Naive thymus-derived CD8-positive, alpha-beta T cell (primary cell): ENCODE measurements around the gene BFSP1. TPM values are rescaled to one million over a fixed set of nuclear protein-coding genes. Genes with fewer than 3 reads are reported as not detected.
A peak's percentile ranks its signal among the peaks of the same experiment; 100 is the strongest.

Experiments
- ATAC-seq, 2 donors: fragments of 150-1000 bp; cut with Tn5 transposase in 1 of 2; sonication (Bioruptor Pico), chemical (Tn5 transposase) in 1 of 2; 1 replicate in 1 of 2; 2 replicates in 1 of 2; pipeline ENCODE4 v1.10.0; 2021; ENCODE audit warnings: mild to moderate bottlenecking in 2 of 2, moderate library complexity in 2 of 2
- POLR2A ChIA-PET: fragments of 350-600 bp; sonication (Branson Sonifier 250); formaldehyde crosslinking; loops from one replicate; lab custom pipeline; 2021; ENCODE audit warnings: antibody characterized with exemption; lab: Charles Lee
- DNase-seq, 10 donors: peaks; one replicate each; pipeline versions ENCODE4 v3.0.0 to v3.0.0-alpha.2; 2020 to 2022
- H3K27ac Mint-ChIP-seq, 10 donors: one replicate each; pipeline ENCODE4 v1.8.0; 2020 to 2022; ENCODE audit warnings: mild to moderate bottlenecking in 10 of 10, mixed read lengths in 10 of 10, moderate library complexity in 4 of 10, inconsistent platforms in 1 of 10
- H3K27me3 Mint-ChIP-seq, 5 donors: one replicate each; pipeline ENCODE4 v1.8.0; 2021 to 2022; ENCODE audit warnings: mixed read lengths in 5 of 5
- H3K36me3 Mint-ChIP-seq, 3 donors: one replicate each; pipeline ENCODE4 v1.8.0; 2020 to 2022; ENCODE audit warnings: mixed read lengths in 3 of 3, mild to moderate bottlenecking in 2 of 3, inconsistent platforms in 1 of 3
- H3K4me1 Mint-ChIP-seq, 4 donors: one replicate each; pipeline ENCODE4 v1.8.0; 2021 to 2022; ENCODE audit warnings: mixed read lengths in 4 of 4
- H3K4me3 Mint-ChIP-seq, 10 donors: one replicate each; pipeline ENCODE4 v1.8.0; 2020 to 2022; ENCODE audit warnings: mild to moderate bottlenecking in 10 of 10, mixed read lengths in 10 of 10, moderate library complexity in 6 of 10, inconsistent platforms in 1 of 10
- H3K9me3 Mint-ChIP-seq, 9 donors: one replicate each; pipeline ENCODE4 v1.8.0; 2020 to 2022; ENCODE audit warnings: mixed read lengths in 9 of 9, mild to moderate bottlenecking in 3 of 9, inconsistent platforms in 1 of 9, moderate library complexity in 1 of 9
- polyA plus RNA-seq, 3 donors: library from polyadenylated mRNA; unstranded; fragments of 300-500 nt; fragmentation: Illumina TruSeq; gene quantifications; one replicate each; pipeline ENCODE4 v1.2.3, GENCODE V29; 2021
- total RNA-seq, 8 experiments: library from RNA in 2 of 8; stranded (reverse) in 2 of 8; gene quantifications; one replicate each; pipeline ENCODE4 v1.2.3 and lab custom pipeline; 2021 to 2026

Gene BFSP1
- total and polyA plus RNA-seq, 5 experiments from 2014 or later = 1.8 TPM; not detected in 4

GRCh38 chr20:17500271-17500670 is 30.9 kb downstream of the BFSP1 start:
- H3K27me3 Mint-ChIP-seq = peaks cover 0 to 7% (median 0%) of the 10 kb centered on the region in 5 donors
- no peak overlapping the region for H3K4me3 Mint-ChIP-seq
- DNase-seq = peak in 1 of 10 donors; percentile 6
- H3K27ac Mint-ChIP-seq = no peak overlapping the region
- peaks cover 6 to 21% (median 15%) of the 10 kb centered on the region in 4 donors for H3K4me1 Mint-ChIP-seq
- POLR2A ChIA-PET = interaction anchor here (1.1 kb wide), 1 partner anchor 182 kb away, joined by 3 read pairs; the partner anchor contains the start of gene RRBP1
- no peaks in the 10 kb centered on the region for H3K36me3 Mint-ChIP-seq
- ATAC-seq = no peak
- no peaks in the 10 kb centered on the region for H3K9me3 Mint-ChIP-seq

DNA sequence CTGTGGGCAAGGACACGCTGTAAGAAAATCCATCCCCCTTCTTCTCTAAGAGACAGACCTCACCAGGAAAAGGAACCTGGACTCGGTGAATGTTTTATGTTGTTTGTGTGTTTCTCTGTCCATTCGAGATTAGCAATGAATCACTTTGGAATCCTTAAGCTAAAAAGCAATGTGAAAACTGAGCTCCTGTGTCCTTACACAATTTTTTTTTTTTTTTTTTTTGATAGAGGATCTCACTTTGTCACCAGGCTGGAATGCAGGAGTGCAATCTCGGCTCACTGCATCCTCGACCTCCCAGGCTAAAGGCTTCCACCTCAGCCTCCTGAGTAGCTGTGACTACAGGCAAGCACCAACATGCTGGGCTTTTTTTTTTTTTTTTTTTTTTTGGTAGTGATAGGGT is 32.1 kb downstream of the BFSP1 start:
- peaks cover 0 to 7% (median 0%) of the 10 kb centered on the region in 5 donors for H3K27me3 Mint-ChIP-seq
- POLR2A ChIA-PET = no interaction called here

GRCh38 chr20:17498641-17499040 is 32.5 kb downstream of the BFSP1 start:
- Mint-ChIP-seq H3K36me3 (no peaks in the 10 kb centered on the region), H3K27me3 (peaks cover 0 to 7% (median 0%) of the 10 kb centered on the region in 5 donors), H3K4me1 (peaks cover 0 to 5% (median 1%) of the 10 kb centered on the region in 4 donors), H3K4me3 (no peak overlapping the region), H3K9me3 (no peaks in the 10 kb centered on the region), H3K27ac (peak overlapping the region in 1 of 10 donors; percentile 35)
- ATAC-seq = no peak
- POLR2A ChIA-PET = no interaction called here
- DNase-seq = no peak

More for the DNA sequence above, 32.1 kb downstream of the BFSP1 start:
- no peaks in the 10 kb centered on the region for H3K36me3 Mint-ChIP-seq
- no peak overlapping the region for H3K4me3 Mint-ChIP-seq
- ATAC-seq (no peak), DNase-seq (no peak)
- H3K27ac Mint-ChIP-seq = no peak overlapping the region
- peaks cover 0 to 9% (median 5%) of the 10 kb centered on the region in 4 donors for H3K4me1 Mint-ChIP-seq
- H3K9me3 Mint-ChIP-seq = no peaks in the 10 kb centered on the region

DNA sequence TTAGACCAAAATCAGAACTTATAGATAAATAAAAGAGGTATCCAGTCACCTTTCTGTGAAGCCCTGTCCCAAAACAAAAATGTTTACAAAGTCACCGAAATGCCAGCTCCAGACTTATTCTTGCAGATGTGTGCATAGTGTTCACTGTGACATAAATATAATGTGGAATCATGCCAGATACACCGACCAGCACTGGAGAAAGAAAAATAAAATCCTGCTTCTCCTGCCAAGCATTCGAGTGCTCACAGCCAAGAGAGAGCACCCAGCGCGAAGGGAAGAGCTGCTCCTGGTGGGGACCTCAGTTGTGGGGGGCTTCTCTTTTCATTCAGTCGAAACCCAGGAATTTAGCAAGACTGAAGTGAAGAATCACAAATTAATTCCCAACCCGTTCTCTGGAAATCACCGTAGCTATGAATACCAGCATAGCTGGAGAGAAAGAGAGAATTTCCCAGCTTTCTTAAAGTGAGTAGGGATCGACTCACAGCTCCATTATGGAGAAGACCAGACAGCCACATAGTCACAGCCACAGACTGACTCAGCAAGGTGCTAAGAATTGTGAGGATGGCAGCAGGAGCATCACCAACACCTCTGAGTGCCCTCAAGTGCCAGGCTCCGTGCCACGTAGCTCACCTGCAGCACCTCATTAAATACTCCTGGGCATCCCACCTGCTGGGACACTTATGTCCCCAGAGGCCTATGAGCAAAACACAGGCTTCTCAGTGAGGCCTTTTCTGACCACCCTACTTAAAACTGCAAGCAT is 33.2 kb downstream of the BFSP1 start:
- POLR2A ChIA-PET = no interaction called here
- Mint-ChIP-seq H3K27me3 (peaks cover 0 to 7% (median 0%) of the 10 kb centered on the region in 5 donors), H3K4me3 (no peak overlapping the region), H3K4me1 (no peaks in the 10 kb centered on the region), H3K27ac (peak overlapping the region in 1 of 10 donors; percentile 35), H3K9me3 (no peaks in the 10 kb centered on the region), H3K36me3 (no peaks in the 10 kb centered on the region)
- no peak for ATAC-seq
- DNase-seq = peak in 1 of 10 donors; percentile 13

GRCh38 chr20:17495826-17496225 is 35.4 kb downstream of the BFSP1 start:
- peak in 1 of 10 donors; percentile 32 for DNase-seq
- Mint-ChIP-seq H3K4me3 (no peak overlapping the region), H3K27me3 (peaks cover 0 to 3% (median 0%) of the 10 kb centered on the region in 5 donors), H3K27ac (no peak overlapping the region), H3K9me3 (no peaks in the 10 kb centered on the region), H3K4me1 (no peaks in the 10 kb centered on the region), H3K36me3 (no peaks in the 10 kb centered on the region)
- ATAC-seq = no peak
- POLR2A ChIA-PET = interaction anchor here (0.7 kb wide), 1 partner anchor 435 kb away, joined by 3 read pairs; no protein-coding TSS in a partner anchor

DNA sequence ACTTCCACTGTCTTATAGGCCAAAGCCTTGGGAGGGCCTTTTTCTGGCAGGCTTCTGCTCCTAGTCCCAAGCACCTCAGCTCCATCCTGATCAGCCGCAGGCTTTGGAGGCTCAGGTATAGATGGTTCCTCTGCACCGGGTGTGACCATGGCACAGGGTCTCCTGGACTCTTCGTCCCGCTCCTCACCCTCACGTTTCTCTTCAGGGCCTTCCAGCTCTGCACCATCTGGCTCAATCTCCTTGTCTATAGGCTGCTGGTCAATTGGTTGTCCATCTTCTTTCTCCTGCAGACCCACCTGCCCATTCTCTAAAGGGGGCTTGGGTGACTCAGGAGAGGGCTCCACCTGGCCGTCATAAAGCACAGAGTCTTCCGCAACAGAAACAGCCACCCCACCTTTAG is 37.0 kb downstream of the BFSP1 start:
- Mint-ChIP-seq H3K4me1 (no peaks in the 10 kb centered on the region), H3K27ac (no peak overlapping the region), H3K27me3 (peaks cover 0 to 3% (median 0%) of the 10 kb centered on the region in 5 donors), H3K9me3 (no peaks in the 10 kb centered on the region), H3K36me3 (no peaks in the 10 kb centered on the region), H3K4me3 (no peak overlapping the region)
- POLR2A ChIA-PET = interaction anchor here (0.6 kb wide), 1 partner anchor 15 kb away, joined by 4 read pairs; no protein-coding TSS in a partner anchor
- ATAC-seq (no peak), DNase-seq (peak in 1 of 10 donors; percentile 38)

DNA sequence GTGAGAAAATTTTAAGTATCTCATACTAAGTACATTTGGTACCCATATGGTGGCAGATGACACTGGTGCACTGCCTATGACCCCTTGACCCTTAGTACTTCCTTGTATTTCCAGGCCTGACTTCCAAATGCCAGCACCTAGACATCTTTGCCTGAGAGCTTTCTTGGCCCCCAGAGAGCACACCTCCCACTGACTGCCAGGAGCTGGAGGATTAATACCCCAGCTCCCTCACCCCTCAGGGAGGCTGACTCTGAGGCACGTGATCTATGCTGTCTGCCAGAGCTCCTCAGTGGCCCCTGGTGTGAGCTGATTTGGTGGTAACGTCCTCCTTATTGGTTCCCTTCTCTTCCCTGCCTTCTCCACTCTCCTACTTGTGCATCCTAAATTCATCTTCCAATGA is 38.0 kb downstream of the BFSP1 start:
- POLR2A ChIA-PET = no interaction called here
- H3K27ac Mint-ChIP-seq = no peak overlapping the region
- H3K4me1 Mint-ChIP-seq = no peaks in the 10 kb centered on the region
- H3K4me3 Mint-ChIP-seq = no peak overlapping the region
- H3K36me3 Mint-ChIP-seq = no peaks in the 10 kb centered on the region
- peaks cover 0 to 3% (median 0%) of the 10 kb centered on the region in 5 donors for H3K27me3 Mint-ChIP-seq
- no peaks in the 10 kb centered on the region for H3K9me3 Mint-ChIP-seq
- no peak for ATAC-seq
- peak in 1 of 10 donors; percentile 3 for DNase-seq

GRCh38 chr20:17491488-17491887 is 39.7 kb downstream of the BFSP1 start:
- peak in 1 of 10 donors; percentile 9 for DNase-seq
- no peak for ATAC-seq
- H3K36me3 Mint-ChIP-seq = no peaks in the 10 kb centered on the region
- peaks cover 0 to 3% (median 0%) of the 10 kb centered on the region in 5 donors for H3K27me3 Mint-ChIP-seq
- H3K9me3 Mint-ChIP-seq = no peaks in the 10 kb centered on the region
- peak overlapping the region in 1 of 10 donors; percentile 35 for H3K27ac Mint-ChIP-seq
- no peak overlapping the region for H3K4me3 Mint-ChIP-seq
- POLR2A ChIA-PET = no interaction called here
- no peaks in the 10 kb centered on the region for H3K4me1 Mint-ChIP-seq

- no peaks in the 10 kb centered on the region for H3K36me3 Mint-ChIP-seq
- no peaks in the 10 kb centered on the region for H3K9me3 Mint-ChIP-seq
- H3K4me3 Mint-ChIP-seq = no peak overlapping the region
Observed at GRCh38 chr20:17491041-17491440, 40.1 kb downstream of the BFSP1 start.

DNA sequence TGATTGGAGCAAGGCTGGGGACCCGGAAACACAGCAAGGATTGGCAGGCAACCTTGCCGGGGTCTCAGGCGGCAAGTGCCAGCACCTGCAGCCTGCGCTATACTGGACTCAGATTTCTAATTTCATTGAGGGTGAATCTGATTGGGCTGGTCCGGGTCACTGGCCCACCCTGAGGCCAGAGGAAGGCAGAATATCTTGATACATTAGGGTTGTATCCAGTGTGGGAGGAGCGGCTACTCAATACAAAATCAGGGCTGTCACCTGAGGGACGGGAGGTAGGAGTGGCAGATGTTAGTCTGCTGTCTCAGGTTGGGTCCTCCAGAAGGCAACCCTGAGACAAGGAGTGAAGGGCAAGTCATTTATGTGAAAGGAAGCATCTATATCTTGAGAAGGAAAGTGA is 40.7 kb downstream of the BFSP1 start:
- no peak for ATAC-seq
- DNase-seq = peak in 1 of 10 donors; percentile 22
- Mint-ChIP-seq H3K27me3 (peaks cover 0 to 5% (median 0%) of the 10 kb centered on the region in 5 donors), H3K27ac (peak overlapping the region in 1 of 10 donors; percentile 23), H3K36me3 (no peaks in the 10 kb centered on the region), H3K9me3 (no peaks in the 10 kb centered on the region), H3K4me3 (no peak overlapping the region), H3K4me1 (no peaks in the 10 kb centered on the region)
- POLR2A ChIA-PET = no interaction called here

More at GRCh38 chr20:17491041-17491440, 40.1 kb downstream of the BFSP1 start:
- peak in 1 of 10 donors; percentile 15 for DNase-seq
- Mint-ChIP-seq H3K27ac (no peak overlapping the region), H3K4me1 (no peaks in the 10 kb centered on the region), H3K27me3 (peaks cover 0 to 4% (median under 1%) of the 10 kb centered on the region in 5 donors)
- POLR2A ChIA-PET = no interaction called here
- no peak for ATAC-seq

- no peaks in the 10 kb centered on the region for H3K4me1 Mint-ChIP-seq
- peaks cover 0 to 7% (median 0%) of the 10 kb centered on the region in 5 donors for H3K27me3 Mint-ChIP-seq
- ATAC-seq = no peak
- H3K9me3 Mint-ChIP-seq = no peaks in the 10 kb centered on the region
- peak in 1 of 10 donors; percentile 32 for DNase-seq
- H3K27ac Mint-ChIP-seq = peak overlapping the region in 1 of 10 donors; percentile 38
- no peak overlapping the region for H3K4me3 Mint-ChIP-seq
- POLR2A ChIA-PET = no interaction called here
- no peaks in the 10 kb centered on the region for H3K36me3 Mint-ChIP-seq
Observed at GRCh38 chr20:17488916-17489600, 42.1 kb downstream of the BFSP1 start.

GRCh38 chr20:17485017-17485416 is 46.2 kb downstream of the BFSP1 start:
- Mint-ChIP-seq H3K4me1 (no peaks in the 10 kb centered on the region), H3K4me3 (no peak overlapping the region), H3K36me3 (no peaks in the 10 kb centered on the region), H3K27ac (no peak overlapping the region), H3K9me3 (no peaks in the 10 kb centered on the region), H3K27me3 (peaks cover 6 to 19% (median 11%) of the 10 kb centered on the region in 5 donors)
- ATAC-seq (no peak), DNase-seq (no peak)
- POLR2A ChIA-PET = no interaction called here

- POLR2A ChIA-PET = no interaction called here
- Mint-ChIP-seq H3K4me1 (no peaks in the 10 kb centered on the region), H3K27ac (no peak overlapping the region), H3K9me3 (no peaks in the 10 kb centered on the region), H3K36me3 (no peaks in the 10 kb centered on the region), H3K4me3 (no peak overlapping the region), H3K27me3 (peaks cover 6 to 21% (median 11%) of the 10 kb centered on the region in 5 donors)
- no peak for DNase-seq
- ATAC-seq = no peak
Observed at GRCh38 chr20:17482536-17482935, 48.6 kb downstream of the BFSP1 start.
